Measurements from ENCODE around the gene GALNT13. TPM values are rescaled to one million over a fixed set of nuclear protein-coding genes. Genes with fewer than 3 reads are reported as not detected.

GALNT13 gene
- total RNA-seq, 2 experiments from 2014 or later, result not detected

GRCh38 chr2:154437104-154437503 lies 565.4 kb downstream of the GALNT13 start:
- DNase-seq (ENCODE audit: low spot score), result no peak
- no peak overlapping the region for H3K27ac ChIP-seq (ENCODE audit: low read depth, low read length, poor library complexity, severe bottlenecking)
- no peaks in the 10 kb centered on the region for H3K9me3 ChIP-seq (ENCODE audit: low read length)
- H3K36me3 ChIP-seq (ENCODE audit: insufficient read depth, low read length), result no peaks in the 10 kb centered on the region
- no peaks in the 10 kb centered on the region for H3K9me2 ChIP-seq (ENCODE audit: insufficient read depth, low read length)
- BruUV-seq (replicated peaks), result no TSS peak
- TF ChIP-seq CTCF (conservative IDR thresholded peaks at IDR 0.05; ENCODE audit: low read length), result no peak
- TF ChIP-seq EZH2phosphoT487 (IDR thresholded peaks at IDR 0.05; ENCODE audit: borderline replicate concordance, low read depth, low read length), result no peak
- CTCF ChIA-PET (ENCODE audit: unreplicated experiment), result no interaction called here
- H2AFZ ChIP-seq (ENCODE audit: low read length), result no peak overlapping the region
- intact Hi-C loops (cut with micrococcal nuclease; ENCODE audit: unreplicated experiment), result no loop called here
- no peaks in the 10 kb centered on the region for H3K79me2 ChIP-seq (ENCODE audit: insufficient read depth, low read depth, low read length)
- H4K20me1 ChIP-seq (ENCODE audit: insufficient read depth, low read length), result no peaks in the 10 kb centered on the region
- H3K4me2 ChIP-seq (ENCODE audit: low read length), result no peak overlapping the region
- H3K4me1 ChIP-seq (ENCODE audit: insufficient read depth, low read length, poor library complexity, severe bottlenecking), result no peaks in the 10 kb centered on the region
- H3K4me3 ChIP-seq (ENCODE audit: low read depth, low read length, poor library complexity, severe bottlenecking), result no peak overlapping the region
- POLR2A ChIA-PET, result no interaction called here

GRCh38 chr2:154439156-154439555 lies 567.4 kb downstream of the GALNT13 start:
- TF ChIP-seq CTCF (conservative IDR thresholded peaks at IDR 0.05; ENCODE audit: low read length) (peak; percentile 42; the same call in 1 of the 2 replicates), EZH2phosphoT487 (IDR thresholded peaks at IDR 0.05; ENCODE audit: borderline replicate concordance, low read depth, low read length) (no peak)
- no peaks in the 10 kb centered on the region for H3K4me1 ChIP-seq (ENCODE audit: insufficient read depth, low read length, poor library complexity, severe bottlenecking)
- POLR2A ChIA-PET, result interaction anchor here (0.6 to 1.5 kb wide), 4 partner anchors 10 to 694 kb away, joined by 3 read pairs; no protein-coding TSS in a partner anchor
- CTCF ChIA-PET (ENCODE audit: unreplicated experiment), result no interaction called here
- H4K20me1 ChIP-seq (ENCODE audit: insufficient read depth, low read length), result no peaks in the 10 kb centered on the region
- H3K9me3 ChIP-seq (ENCODE audit: low read length), result no peaks in the 10 kb centered on the region
- H3K4me2 ChIP-seq (ENCODE audit: low read length), result no peak overlapping the region
- no peak overlapping the region for H3K27ac ChIP-seq (ENCODE audit: low read depth, low read length, poor library complexity, severe bottlenecking)
- H3K9me2 ChIP-seq (ENCODE audit: insufficient read depth, low read length), result no peaks in the 10 kb centered on the region
- no TSS peak for BruUV-seq (replicated peaks)
- no peaks in the 10 kb centered on the region for H3K79me2 ChIP-seq (ENCODE audit: insufficient read depth, low read depth, low read length)
- no peak overlapping the region for H3K4me3 ChIP-seq (ENCODE audit: low read depth, low read length, poor library complexity, severe bottlenecking)
- no peak overlapping the region for H2AFZ ChIP-seq (ENCODE audit: low read length)
- intact Hi-C loops (cut with micrococcal nuclease; ENCODE audit: unreplicated experiment), result no loop called here
- no peaks in the 10 kb centered on the region for H3K36me3 ChIP-seq (ENCODE audit: insufficient read depth, low read length)
- no peak for DNase-seq (ENCODE audit: low spot score)

GRCh38 chr2:154443919-154444318 lies 572.2 kb downstream of the GALNT13 start:
- no peak overlapping the region for H2AFZ ChIP-seq (ENCODE audit: low read length)
- no peak overlapping the region for H3K4me3 ChIP-seq (ENCODE audit: low read depth, low read length, poor library complexity, severe bottlenecking)
- H4K20me1 ChIP-seq (ENCODE audit: insufficient read depth, low read length), result no peaks in the 10 kb centered on the region
- DNase-seq (ENCODE audit: low spot score), result no peak
- H3K4me2 ChIP-seq (ENCODE audit: low read length), result no peak overlapping the region
- H3K79me2 ChIP-seq (ENCODE audit: insufficient read depth, low read depth, low read length), result no peaks in the 10 kb centered on the region
- ChIA-PET CTCF (ENCODE audit: unreplicated experiment) (no interaction called here), POLR2A (no interaction called here)
- intact Hi-C loops (cut with micrococcal nuclease; ENCODE audit: unreplicated experiment), result no loop called here
- no peaks in the 10 kb centered on the region for H3K9me3 ChIP-seq (ENCODE audit: low read length)
- no TSS peak for BruUV-seq (replicated peaks)
- no peaks in the 10 kb centered on the region for H3K9me2 ChIP-seq (ENCODE audit: insufficient read depth, low read length)
- no peaks in the 10 kb centered on the region for H3K4me1 ChIP-seq (ENCODE audit: insufficient read depth, low read length, poor library complexity, severe bottlenecking)
- no peaks in the 10 kb centered on the region for H3K36me3 ChIP-seq (ENCODE audit: insufficient read depth, low read length)
- H3K27ac ChIP-seq (ENCODE audit: low read depth, low read length, poor library complexity, severe bottlenecking), result no peak overlapping the region
- TF ChIP-seq EZH2phosphoT487 (IDR thresholded peaks at IDR 0.05; ENCODE audit: borderline replicate concordance, low read depth, low read length), result no peak
- no peak for TF ChIP-seq CTCF (conservative IDR thresholded peaks at IDR 0.05; ENCODE audit: low read length)

Measured in OCI-LY7 (cell line).